A549 (cell line): ENCODE results near the gene DDTL.
"Not testable (repeated sequence)": the region's sequence is repeated elsewhere in the genome, so short reads cannot be mapped to it uniquely, and the experiment has no call there.

Source experiments
- BHLHE40 ChIP-seq: IDR thresholded peaks from 2 replicates; pipeline ENCODE4 v1.6.1; 2012; ENCODE audit warnings: low read depth, low read length, inconsistent platforms
- CHD2 ChIP-seq: fragments of 150-350 bp; IDR thresholded peaks from 2 replicates; pipeline ENCODE4 v1.6.1; 2014; ENCODE audit warnings: low read length; ENCODE audit not compliant: partially characterized antibody
- JUN ChIP-seq, 2 experiments: fragments of >200 bp; sonication (Bioruptor Twin); formaldehyde crosslinking; IDR thresholded peaks; 2 replicates in 1 of 2; 3 replicates in 1 of 2; pipeline ENCODE4 v1.6.1; 2016 to 2017
- RFX5 ChIP-seq: fragments of 450-650 bp; IDR thresholded peaks from 2 replicates; pipeline ENCODE4 v1.7.1; 2014; ENCODE audit warnings: antibody characterized with exemption, mild to moderate bottlenecking, moderate library complexity
- TF ChIP-seq, protein P1 (sequence below): fragments of 200-600 bp; sonication (generic); IDR thresholded peaks from 2 replicates; pipeline ENCODE4 v1.6.1; 2016; ENCODE audit warnings: antibody characterized with exemption, mild to moderate bottlenecking, moderate library complexity
- TF ChIP-seq, protein P2 (sequence below): fragments of >200 bp; sonication (Bioruptor Twin); formaldehyde crosslinking; IDR thresholded peaks from 3 replicates; pipeline ENCODE4 v1.5.1; 2016

GRCh38 chr22:23952794-23953405, 13.8 kb upstream of the DDTL start:
- not testable (repeated sequence) for TF ChIP-seq RFX5; BHLHE40; JUN (IDR thresholded peaks at IDR 0.05); CHD2
- TF ChIP-seq, protein P1, sequence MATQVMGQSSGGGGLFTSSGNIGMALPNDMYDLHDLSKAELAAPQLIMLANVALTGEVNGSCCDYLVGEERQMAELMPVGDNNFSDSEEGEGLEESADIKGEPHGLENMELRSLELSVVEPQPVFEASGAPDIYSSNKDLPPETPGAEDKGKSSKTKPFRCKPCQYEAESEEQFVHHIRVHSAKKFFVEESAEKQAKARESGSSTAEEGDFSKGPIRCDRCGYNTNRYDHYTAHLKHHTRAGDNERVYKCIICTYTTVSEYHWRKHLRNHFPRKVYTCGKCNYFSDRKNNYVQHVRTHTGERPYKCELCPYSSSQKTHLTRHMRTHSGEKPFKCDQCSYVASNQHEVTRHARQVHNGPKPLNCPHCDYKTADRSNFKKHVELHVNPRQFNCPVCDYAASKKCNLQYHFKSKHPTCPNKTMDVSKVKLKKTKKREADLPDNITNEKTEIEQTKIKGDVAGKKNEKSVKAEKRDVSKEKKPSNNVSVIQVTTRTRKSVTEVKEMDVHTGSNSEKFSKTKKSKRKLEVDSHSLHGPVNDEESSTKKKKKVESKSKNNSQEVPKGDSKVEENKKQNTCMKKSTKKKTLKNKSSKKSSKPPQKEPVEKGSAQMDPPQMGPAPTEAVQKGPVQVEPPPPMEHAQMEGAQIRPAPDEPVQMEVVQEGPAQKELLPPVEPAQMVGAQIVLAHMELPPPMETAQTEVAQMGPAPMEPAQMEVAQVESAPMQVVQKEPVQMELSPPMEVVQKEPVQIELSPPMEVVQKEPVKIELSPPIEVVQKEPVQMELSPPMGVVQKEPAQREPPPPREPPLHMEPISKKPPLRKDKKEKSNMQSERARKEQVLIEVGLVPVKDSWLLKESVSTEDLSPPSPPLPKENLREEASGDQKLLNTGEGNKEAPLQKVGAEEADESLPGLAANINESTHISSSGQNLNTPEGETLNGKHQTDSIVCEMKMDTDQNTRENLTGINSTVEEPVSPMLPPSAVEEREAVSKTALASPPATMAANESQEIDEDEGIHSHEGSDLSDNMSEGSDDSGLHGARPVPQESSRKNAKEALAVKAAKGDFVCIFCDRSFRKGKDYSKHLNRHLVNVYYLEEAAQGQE: not testable (repeated sequence)
- TF ChIP-seq, protein P2, sequence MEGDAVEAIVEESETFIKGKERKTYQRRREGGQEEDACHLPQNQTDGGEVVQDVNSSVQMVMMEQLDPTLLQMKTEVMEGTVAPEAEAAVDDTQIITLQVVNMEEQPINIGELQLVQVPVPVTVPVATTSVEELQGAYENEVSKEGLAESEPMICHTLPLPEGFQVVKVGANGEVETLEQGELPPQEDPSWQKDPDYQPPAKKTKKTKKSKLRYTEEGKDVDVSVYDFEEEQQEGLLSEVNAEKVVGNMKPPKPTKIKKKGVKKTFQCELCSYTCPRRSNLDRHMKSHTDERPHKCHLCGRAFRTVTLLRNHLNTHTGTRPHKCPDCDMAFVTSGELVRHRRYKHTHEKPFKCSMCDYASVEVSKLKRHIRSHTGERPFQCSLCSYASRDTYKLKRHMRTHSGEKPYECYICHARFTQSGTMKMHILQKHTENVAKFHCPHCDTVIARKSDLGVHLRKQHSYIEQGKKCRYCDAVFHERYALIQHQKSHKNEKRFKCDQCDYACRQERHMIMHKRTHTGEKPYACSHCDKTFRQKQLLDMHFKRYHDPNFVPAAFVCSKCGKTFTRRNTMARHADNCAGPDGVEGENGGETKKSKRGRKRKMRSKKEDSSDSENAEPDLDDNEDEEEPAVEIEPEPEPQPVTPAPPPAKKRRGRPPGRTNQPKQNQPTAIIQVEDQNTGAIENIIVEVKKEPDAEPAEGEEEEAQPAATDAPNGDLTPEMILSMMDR: not testable (repeated sequence)
